ENCODE data around the gene OSBPL2. TPM values are rescaled to one million over a fixed set of nuclear protein-coding genes. Genes with fewer than 3 reads are reported as not detected.

Gene OSBPL2
- total and polyA plus RNA-seq, 2 experiments from 2014 or later = 22.2 to 27.9 TPM

DNA sequence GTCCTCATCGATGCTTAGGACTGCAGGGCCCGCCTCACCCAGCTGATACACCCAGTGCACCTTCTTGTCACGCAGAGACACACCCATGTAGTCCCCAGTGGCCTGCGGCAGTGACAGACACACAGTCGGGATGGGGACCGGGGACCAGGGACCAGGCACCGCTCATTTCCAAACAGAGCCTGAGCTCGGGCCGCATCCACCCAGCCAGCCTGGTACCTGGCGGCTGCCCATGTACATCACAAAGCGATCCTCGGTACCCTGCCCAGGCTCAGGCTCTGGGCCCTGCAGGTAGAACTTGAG lies 76.0 kb downstream of the OSBPL2 start:
- H3K79me2 ChIP-seq (ENCODE audit: insufficient read depth) = no peaks in the 10 kb centered on the region
- 79 to 80% methylated on average over 12 of the region's 12 CpGs for WGBS, 2 experiments (ENCODE audit: low coverage in 1 of 2, low lambda C conversion rate in 2 of 2, missing lambda C conversion rate in 2 of 2)

DNA sequence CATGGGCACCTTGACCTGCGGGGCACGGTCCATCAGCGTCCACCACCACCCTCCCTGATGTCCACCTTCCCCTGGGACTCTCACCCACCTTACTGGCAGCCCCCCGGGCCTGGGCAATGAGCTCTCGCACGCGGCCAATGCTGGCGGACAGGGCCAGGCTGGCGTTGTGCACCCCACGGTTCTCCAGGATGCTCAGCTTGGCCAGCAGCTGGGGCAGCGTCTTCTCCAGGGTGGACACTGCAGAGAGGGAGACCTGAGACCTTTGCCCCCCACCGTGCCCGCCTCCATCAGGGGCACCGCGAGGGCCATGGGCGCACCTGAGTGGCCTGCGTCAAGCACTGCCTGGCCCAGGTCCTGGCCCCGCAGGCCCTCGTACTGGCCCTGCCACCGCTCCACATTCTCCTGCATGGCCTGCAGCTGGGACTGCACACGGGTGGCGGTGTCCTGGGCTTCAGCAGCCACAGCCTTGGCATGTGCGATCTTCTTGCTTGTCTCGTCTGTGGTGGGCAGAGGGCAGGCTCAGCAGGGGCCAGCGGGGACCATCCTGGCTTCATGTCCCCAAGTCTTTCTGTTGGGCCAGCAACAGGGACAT lies 76.5 kb downstream of the OSBPL2 start:
- no peaks in the 10 kb centered on the region for H3F3A ChIP-seq (ENCODE audit: insufficient read depth)
- H3K79me2 ChIP-seq (ENCODE audit: insufficient read depth) = no peaks in the 10 kb centered on the region
- no peak overlapping the region for H2AFZ ChIP-seq
- no peaks in the 10 kb centered on the region for H3K9me2 ChIP-seq (ENCODE audit: insufficient read depth)
- in situ Hi-C loops (cut with MboI) = no loop called here
- 77 to 83% methylated on average over 24 to 25 of the region's 25 CpGs for WGBS, 2 experiments (ENCODE audit: low coverage in 1 of 2, low lambda C conversion rate in 2 of 2, missing lambda C conversion rate in 2 of 2)
- no peak overlapping the region for H3K27ac ChIP-seq
- no peaks in the 10 kb centered on the region for H3K4me1 ChIP-seq (ENCODE audit: insufficient read depth)
- DNase-seq = no peak
- H3K4me3 ChIP-seq = no peak overlapping the region
- H3K36me3 ChIP-seq (ENCODE audit: low read depth) = no peaks in the 10 kb centered on the region
- H3K27me3 ChIP-seq (replicated peaks; ENCODE audit: insufficient read depth) = no peaks in the 10 kb centered on the region
- H3K4me2 ChIP-seq (ENCODE audit: unreplicated experiment) = no peak overlapping the region
- no peak for TF ChIP-seq EZH2 (IDR thresholded peaks at IDR 0.05; ENCODE audit: insufficient read depth, poor library complexity, severe bottlenecking)
- TF ChIP-seq EZH2phosphoT487 (IDR thresholded peaks at IDR 0.05; ENCODE audit: insufficient read depth, low read depth) = no peak
- no peak overlapping the region for H3K9ac ChIP-seq
- H3K9me3 ChIP-seq (ENCODE audit: low read depth) = no peaks in the 10 kb centered on the region
- H4K20me1 ChIP-seq (ENCODE audit: insufficient read depth) = no peaks in the 10 kb centered on the region

More for the DNA sequence above, 76.0 kb downstream of the OSBPL2 start:
- H3K4me2 ChIP-seq (ENCODE audit: unreplicated experiment) = no peak overlapping the region
- TF ChIP-seq EZH2phosphoT487 (IDR thresholded peaks at IDR 0.05; ENCODE audit: insufficient read depth, low read depth) (no peak), EZH2 (IDR thresholded peaks at IDR 0.05; ENCODE audit: insufficient read depth, poor library complexity, severe bottlenecking) (no peak)
- H3K9ac ChIP-seq = no peak overlapping the region
- in situ Hi-C loops (cut with MboI) = no loop called here
- no peaks in the 10 kb centered on the region for H3K9me2 ChIP-seq (ENCODE audit: insufficient read depth)
- no peaks in the 10 kb centered on the region for H3K36me3 ChIP-seq (ENCODE audit: low read depth)
- no peak for DNase-seq
- H3K4me1 ChIP-seq (ENCODE audit: insufficient read depth) = no peaks in the 10 kb centered on the region
- H3K27ac ChIP-seq = no peak overlapping the region
- no peak overlapping the region for H3K4me3 ChIP-seq
- H3K27me3 ChIP-seq (replicated peaks; ENCODE audit: insufficient read depth) = no peaks in the 10 kb centered on the region
- H4K20me1 ChIP-seq (ENCODE audit: insufficient read depth) = no peaks in the 10 kb centered on the region
- H3F3A ChIP-seq (ENCODE audit: insufficient read depth) = no peaks in the 10 kb centered on the region
- H2AFZ ChIP-seq = no peak overlapping the region
- no peaks in the 10 kb centered on the region for H3K9me3 ChIP-seq (ENCODE audit: low read depth)

DNA sequence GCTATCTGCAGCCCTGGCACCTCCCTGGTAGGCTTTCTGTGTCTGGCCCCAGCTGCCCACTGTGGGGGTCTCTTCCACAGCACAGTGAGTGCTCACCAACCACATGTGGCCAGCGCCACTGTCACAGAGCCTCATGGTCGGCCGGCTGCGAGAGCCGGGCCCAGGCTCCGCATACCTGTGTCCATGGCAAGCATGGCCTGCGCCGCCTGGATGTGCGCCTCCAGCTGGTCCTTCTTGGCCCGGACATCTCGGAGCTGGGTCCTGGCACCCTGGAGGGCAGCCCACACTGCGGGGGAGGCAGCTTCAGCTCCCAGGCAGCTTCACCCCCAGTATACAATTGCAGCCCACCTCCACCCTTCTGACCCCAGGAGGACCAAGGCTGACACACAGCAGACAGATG lies 77.5 kb downstream of the OSBPL2 start:
- Histone ChIP-seq H3K4me3 (no peak overlapping the region), H3K9ac (no peak overlapping the region), H3K36me3 (ENCODE audit: low read depth) (no peaks in the 10 kb centered on the region), H3K4me1 (ENCODE audit: insufficient read depth) (no peaks in the 10 kb centered on the region), H3K27ac (no peak overlapping the region), H3K4me2 (ENCODE audit: unreplicated experiment) (no peak overlapping the region), H3K9me2 (ENCODE audit: insufficient read depth) (no peaks in the 10 kb centered on the region), H3K79me2 (ENCODE audit: insufficient read depth) (no peaks in the 10 kb centered on the region), H3F3A (ENCODE audit: insufficient read depth) (no peaks in the 10 kb centered on the region), H4K20me1 (ENCODE audit: insufficient read depth) (no peaks in the 10 kb centered on the region), H2AFZ (no peak overlapping the region), H3K27me3 (replicated peaks; ENCODE audit: insufficient read depth) (no peaks in the 10 kb centered on the region), H3K9me3 (ENCODE audit: low read depth) (no peaks in the 10 kb centered on the region)
- 84 to 88% methylated on average over 12 of the region's 12 CpGs for WGBS, 2 experiments (ENCODE audit: low coverage in 1 of 2, low lambda C conversion rate in 2 of 2, missing lambda C conversion rate in 2 of 2)
- TF ChIP-seq EZH2phosphoT487 (IDR thresholded peaks at IDR 0.05; ENCODE audit: insufficient read depth, low read depth) = no peak
- DNase-seq = no peak
- in situ Hi-C loops (cut with MboI) = no loop called here

DNA sequence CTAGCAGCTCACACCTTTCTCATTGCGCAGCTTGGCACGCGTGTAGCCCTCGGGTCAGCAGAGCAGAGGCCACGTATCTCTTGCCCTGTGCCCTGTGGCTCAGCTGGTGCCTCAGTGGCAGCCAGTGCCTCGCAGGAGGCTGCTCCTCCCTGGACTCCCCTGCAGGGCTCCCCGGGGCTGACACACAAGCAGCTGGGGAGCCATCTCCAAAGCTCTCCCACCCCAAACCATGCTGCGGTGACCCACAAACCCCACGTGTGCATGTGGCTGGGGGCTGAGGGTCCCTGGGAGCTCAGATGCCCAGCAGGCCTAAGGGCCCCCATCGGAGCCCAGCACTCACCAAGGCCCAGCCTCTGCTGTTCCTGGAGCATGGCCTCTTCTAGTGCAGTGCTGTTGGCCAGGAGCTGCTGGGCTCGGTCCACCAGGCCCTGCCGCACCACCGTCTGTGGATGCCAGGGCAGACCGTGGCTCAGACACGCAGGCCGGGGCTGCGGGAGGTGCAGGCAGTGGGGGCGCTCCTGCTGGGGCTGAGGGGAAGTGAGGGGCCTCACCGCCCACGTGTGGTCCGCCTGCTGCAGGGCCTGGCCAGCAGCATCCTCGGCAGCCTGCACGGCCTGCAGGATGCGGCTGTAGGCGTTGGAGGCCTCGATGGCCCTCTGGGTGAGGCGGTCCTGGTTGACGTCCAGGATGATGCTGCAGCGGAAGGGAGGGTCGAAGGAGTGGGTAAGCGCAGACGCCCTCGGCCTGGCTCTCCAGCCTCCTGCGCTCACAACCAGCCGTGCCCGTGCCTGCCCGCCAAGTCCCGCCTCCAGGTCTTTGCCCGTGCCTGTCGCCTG lies 78.2 kb downstream of the OSBPL2 start:
- no peaks in the 10 kb centered on the region for H3K9me3 ChIP-seq (ENCODE audit: low read depth)
- H3K9me2 ChIP-seq (ENCODE audit: insufficient read depth) = no peaks in the 10 kb centered on the region
- H3K79me2 ChIP-seq (ENCODE audit: insufficient read depth) = no peaks in the 10 kb centered on the region
- H3K9ac ChIP-seq = no peak overlapping the region
- H3K27me3 ChIP-seq (replicated peaks; ENCODE audit: insufficient read depth) = no peaks in the 10 kb centered on the region
- no peak overlapping the region for H2AFZ ChIP-seq
- no peaks in the 10 kb centered on the region for H3K4me1 ChIP-seq (ENCODE audit: insufficient read depth)
- TF ChIP-seq EZH2 (IDR thresholded peaks at IDR 0.05; ENCODE audit: insufficient read depth, poor library complexity, severe bottlenecking) (no peak), EZH2phosphoT487 (IDR thresholded peaks at IDR 0.05; ENCODE audit: insufficient read depth, low read depth) (no peak)
- no peaks in the 10 kb centered on the region for H4K20me1 ChIP-seq (ENCODE audit: insufficient read depth)
- in situ Hi-C loops (cut with MboI) = no loop called here
- WGBS, 2 experiments (ENCODE audit: low coverage in 1 of 2, low lambda C conversion rate in 2 of 2, missing lambda C conversion rate in 2 of 2) = 82 to 84% methylated on average over 33 to 39 of the region's 40 CpGs
- no peaks in the 10 kb centered on the region for H3F3A ChIP-seq (ENCODE audit: insufficient read depth)
- H3K4me2 ChIP-seq (ENCODE audit: unreplicated experiment) = no peak overlapping the region
- H3K36me3 ChIP-seq (ENCODE audit: low read depth) = no peaks in the 10 kb centered on the region
- DNase-seq = no peak
- H3K27ac ChIP-seq = no peak overlapping the region
- no peak overlapping the region for H3K4me3 ChIP-seq
